GM10248 (cell line): ENCODE results near the gene RERE.

Experiments used
- CTCF ChIA-PET: fragments of 300-600 bp; sonication (Branson Sonifier 250); formaldehyde crosslinking; extraction: SDS; loops from one replicate; lab custom pipeline; 2021; ENCODE audit warnings: antibody characterized with exemption; lab: Yijun Ruan, JAX
- POLR2A ChIA-PET: fragments of 350-650 bp; sonication (Branson Sonifier 250); formaldehyde crosslinking; extraction: SDS; loops from one replicate; lab custom pipeline; 2020; ENCODE audit warnings: antibody characterized with exemption; lab: Yijun Ruan, JAX
- DNase-seq: peaks from one replicate; pipeline ENCODE4 v3.0.0; 2012; ENCODE audit errors: extremely low spot score
- TF ChIP-seq, protein P1 (sequence below): IDR thresholded peaks from 2 replicates; pipeline ENCODE4 v1.5.1; 2012; ENCODE audit warnings: mild to moderate bottlenecking, low read depth; ENCODE audit errors: extremely low read depth, missing control alignments, control extremely low read depth

The RERE gene

GRCh38 chr1:8689431-8690252 lies 127.8 kb downstream of the RERE start:
- POLR2A ChIA-PET = no interaction called here
- no peak for DNase-seq
- TF ChIP-seq, protein P1, sequence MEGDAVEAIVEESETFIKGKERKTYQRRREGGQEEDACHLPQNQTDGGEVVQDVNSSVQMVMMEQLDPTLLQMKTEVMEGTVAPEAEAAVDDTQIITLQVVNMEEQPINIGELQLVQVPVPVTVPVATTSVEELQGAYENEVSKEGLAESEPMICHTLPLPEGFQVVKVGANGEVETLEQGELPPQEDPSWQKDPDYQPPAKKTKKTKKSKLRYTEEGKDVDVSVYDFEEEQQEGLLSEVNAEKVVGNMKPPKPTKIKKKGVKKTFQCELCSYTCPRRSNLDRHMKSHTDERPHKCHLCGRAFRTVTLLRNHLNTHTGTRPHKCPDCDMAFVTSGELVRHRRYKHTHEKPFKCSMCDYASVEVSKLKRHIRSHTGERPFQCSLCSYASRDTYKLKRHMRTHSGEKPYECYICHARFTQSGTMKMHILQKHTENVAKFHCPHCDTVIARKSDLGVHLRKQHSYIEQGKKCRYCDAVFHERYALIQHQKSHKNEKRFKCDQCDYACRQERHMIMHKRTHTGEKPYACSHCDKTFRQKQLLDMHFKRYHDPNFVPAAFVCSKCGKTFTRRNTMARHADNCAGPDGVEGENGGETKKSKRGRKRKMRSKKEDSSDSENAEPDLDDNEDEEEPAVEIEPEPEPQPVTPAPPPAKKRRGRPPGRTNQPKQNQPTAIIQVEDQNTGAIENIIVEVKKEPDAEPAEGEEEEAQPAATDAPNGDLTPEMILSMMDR = no peak
- CTCF ChIA-PET = interaction anchor here (1.2 to 3.6 kb wide), 10 partner anchors 11 to 159 kb away, joined by 3 to 13 read pairs (median 8); no protein-coding TSS in a partner anchor

DNA sequence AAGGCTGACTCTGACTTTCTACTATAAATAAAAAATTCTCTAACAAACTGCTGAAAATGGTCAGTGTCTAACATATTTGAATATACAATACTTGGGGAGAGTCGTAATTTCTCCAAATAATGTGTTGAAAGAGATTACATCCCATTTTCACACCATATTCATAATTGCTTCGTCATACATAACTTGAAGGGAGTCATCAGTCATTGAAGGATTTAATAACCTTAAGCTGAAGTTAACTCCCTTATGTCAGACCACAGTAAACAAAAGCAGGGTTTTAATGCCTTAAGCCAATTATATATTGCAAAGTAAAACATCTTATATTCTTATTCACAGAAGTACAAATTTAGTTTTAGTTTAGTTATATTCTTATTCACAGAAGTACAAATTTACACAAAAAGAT lies 129.9 kb downstream of the RERE start:
- ChIA-PET CTCF (interaction anchor here (1.3 to 3.0 kb wide), 6 partner anchors 13 to 39 kb away, joined by 3 to 23 read pairs (median 4); no protein-coding TSS in a partner anchor), POLR2A (no interaction called here)
- TF ChIP-seq, protein P1 = no peak
- DNase-seq = no peak

DNA sequence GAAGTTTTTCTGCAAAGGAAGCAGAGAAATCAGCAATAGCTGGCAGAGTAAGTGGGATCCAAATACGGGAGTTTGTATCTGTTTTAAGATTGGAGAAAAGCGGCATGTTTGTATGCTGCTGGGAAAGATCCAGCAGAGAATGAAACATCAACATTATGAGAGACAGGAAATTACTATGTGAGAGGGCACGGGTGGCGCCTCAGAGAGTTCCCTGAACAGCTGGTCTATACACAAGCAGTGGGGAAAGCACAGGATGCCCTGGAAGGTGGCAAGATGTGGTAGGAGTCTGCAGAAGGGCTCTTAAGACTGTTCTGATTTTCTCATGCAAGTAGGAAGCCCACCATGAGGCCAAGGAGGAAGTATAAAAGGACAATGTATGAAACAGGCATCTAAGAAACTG lies 130.4 kb downstream of the RERE start:
- POLR2A ChIA-PET = no interaction called here
- CTCF ChIA-PET = interaction anchor here (1.3 to 3.0 kb wide), 5 partner anchors 12 to 20 kb away, joined by 3 to 23 read pairs (median 4); no protein-coding TSS in a partner anchor
- TF ChIP-seq, protein P1 = no peak
- no peak for DNase-seq

- ChIA-PET CTCF (interaction anchor here (0.8 to 3.4 kb wide), 7 partner anchors 15 to 163 kb away, joined by 3 to 20 read pairs (median 5); no protein-coding TSS in a partner anchor), POLR2A (interaction anchor here (0.6 kb wide), 1 partner anchor 19 kb away, joined by 4 read pairs; no protein-coding TSS in a partner anchor)
- no peak for DNase-seq
- TF ChIP-seq, protein P1 = no peak
Measured at GRCh38 chr1:8685463-8685862, 132.0 kb downstream of the RERE start.

DNA sequence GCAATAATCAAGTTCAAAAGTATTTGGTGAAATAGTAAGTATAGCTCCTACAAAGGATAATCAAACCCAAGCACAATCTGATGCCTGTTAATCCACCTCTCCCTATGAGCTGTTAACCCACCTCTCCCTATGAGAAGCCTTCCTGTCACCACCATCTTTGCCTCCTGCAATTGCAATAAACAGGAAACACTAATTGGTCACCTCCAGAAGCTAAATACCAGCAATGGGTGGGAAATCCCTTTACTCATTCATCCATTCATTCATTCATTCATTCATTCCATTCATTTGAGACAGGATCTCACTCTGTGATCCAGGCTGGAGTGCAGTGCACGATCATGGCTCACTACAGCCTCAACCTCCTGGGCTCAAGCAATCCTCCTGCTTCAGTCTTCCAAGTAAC lies 132.8 kb downstream of the RERE start:
- POLR2A ChIA-PET = no interaction called here
- DNase-seq = no peak
- CTCF ChIA-PET = interaction anchor here (1.0 to 3.4 kb wide), 6 partner anchors 10 to 165 kb away, joined by 3 to 20 read pairs (median 5); no protein-coding TSS in a partner anchor
- TF ChIP-seq, protein P1 = no peak

DNA sequence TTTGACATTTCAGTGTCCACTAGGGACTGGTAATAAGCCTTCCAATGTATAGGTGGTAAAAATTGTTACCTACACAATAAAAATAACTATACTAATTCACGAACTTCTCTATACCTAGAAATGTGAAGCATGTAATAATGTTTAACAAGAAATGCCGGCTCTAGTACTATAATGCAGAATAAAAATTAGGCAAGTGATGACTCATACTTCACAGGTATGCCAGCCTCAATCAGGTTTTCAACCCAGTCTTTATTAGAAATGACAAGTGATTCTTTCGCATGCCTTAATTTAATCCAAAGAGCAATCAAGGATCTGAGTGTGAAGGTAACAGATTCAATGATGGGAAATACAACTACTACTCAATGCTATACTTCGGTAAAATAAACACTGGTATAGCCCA lies 134.9 kb downstream of the RERE start:
- POLR2A ChIA-PET = no interaction called here

More for the DNA sequence above, 134.9 kb downstream of the RERE start:
- TF ChIP-seq, protein P1 = no peak
- no peak for DNase-seq
- CTCF ChIA-PET = interaction anchor here (0.6 to 3.4 kb wide), 4 partner anchors 8 to 21 kb away, joined by 3 to 20 read pairs (median 3); no protein-coding TSS in a partner anchor
